Peyer's patch (tissue), 4 donors: ENCODE results near the gene GALNT13.

Source experiments
- CTCF ChIP-seq, 6 experiments: fragments of 450-650 bp in 4 of 6; fragments of 200-600 bp in 2 of 6; sonication (generic) in 1 of 6; IDR thresholded peaks; one replicate each; pipeline ENCODE4 v1.5.1; 2017 to 2019; ENCODE audit warnings: antibody characterized with exemption in 6 of 6, mild to moderate bottlenecking in 3 of 6, moderate library complexity in 1 of 6
- POLR2A ChIP-seq, 2 donors: fragments of 450-650 bp; IDR thresholded peaks; one replicate each; pipeline ENCODE4 v1.5.1; 2017; ENCODE audit warnings: antibody characterized with exemption in 2 of 2, mild to moderate bottlenecking in 2 of 2, moderate library complexity in 2 of 2

GRCh38 chr2:154462634-154463033 is 590.9 kb downstream of the GALNT13 start:
- TF ChIP-seq CTCF (IDR thresholded peaks at IDR 0.05), result no peak
- no peak for TF ChIP-seq POLR2A (IDR thresholded peaks at IDR 0.05)
